Vagina (tissue), 2 donors: ENCODE results near the gene SLC11A2. TPM values are rescaled to one million over a fixed set of nuclear protein-coding genes. Genes with fewer than 3 reads are reported as not detected.

Source experiments
- DNase-seq, 2 donors: peaks; one replicate each; pipeline ENCODE4 v3.0.0-alpha.2; 2017; ENCODE audit errors: extremely low spot score in 2 of 2
- H3K27ac ChIP-seq: fragments of 200-600 bp; sonication (generic); one replicate; pipeline ENCODE4 v1.5.1; 2019
- H3K27me3 ChIP-seq: fragments of 200-600 bp; sonication (generic); one replicate; pipeline ENCODE4 v1.5.1; 2019
- H3K36me3 ChIP-seq, 2 donors: fragments of 200-600 bp; sonication (generic); one replicate each; pipeline ENCODE4 v1.5.1; 2017 to 2019
- H3K4me1 ChIP-seq: fragments of 200-600 bp; sonication (generic); one replicate; pipeline ENCODE4 v1.5.1; 2019
- H3K4me3 ChIP-seq, 2 donors: fragments of 200-600 bp; sonication (generic); 1 replicate in 1 of 2; 2 replicates in 1 of 2; pipeline ENCODE4 v1.5.1; 2016 to 2019
- H3K9me3 ChIP-seq: fragments of 200-600 bp; sonication (generic); one replicate; pipeline ENCODE4 v1.5.1; 2019
- POLR2A ChIP-seq, 2 donors: fragments of 450-650 bp; IDR thresholded peaks; one replicate each; pipeline ENCODE4 v1.6.1; 2017; ENCODE audit warnings: antibody characterized with exemption in 2 of 2, mild to moderate bottlenecking in 2 of 2, moderate library complexity in 2 of 2
- POLR2AphosphoS5 ChIP-seq, 2 donors: sonication (generic); formaldehyde crosslinking; IDR thresholded peaks; one replicate each; pipeline ENCODE4 v1.9.0; 2017; ENCODE audit warnings: antibody characterized with exemption in 2 of 2, mild to moderate bottlenecking in 2 of 2, low read depth in 1 of 2; ENCODE audit not compliant: insufficient read depth in 1 of 2
- intact Hi-C: fragments of 100-400 bp; cut with DNase I; formaldehyde crosslinking; loops from one replicate; pipeline ENCODE4 v1.15.1; 2023
- total RNA-seq: library from RNA; depleted of rRNA; stranded (reverse); fragments of >200 nt; gene quantifications from one replicate; pipeline ENCODE4 v1.2.3, GENCODE V29; 2016
- TF ChIP-seq, protein P1 (sequence below), 3 experiments: fragments of 450-650 bp in 2 of 3; fragments of 200-600 bp in 1 of 3; sonication (generic) in 1 of 3; IDR thresholded peaks; one replicate each; pipeline ENCODE4 v1.5.1; 2017 to 2019; ENCODE audit warnings: antibody characterized with exemption in 3 of 3, mild to moderate bottlenecking in 2 of 3, moderate library complexity in 2 of 3

The SLC11A2 gene
- total RNA-seq, 1 donor from 2014 or later, result 40.8 TPM

DNA sequence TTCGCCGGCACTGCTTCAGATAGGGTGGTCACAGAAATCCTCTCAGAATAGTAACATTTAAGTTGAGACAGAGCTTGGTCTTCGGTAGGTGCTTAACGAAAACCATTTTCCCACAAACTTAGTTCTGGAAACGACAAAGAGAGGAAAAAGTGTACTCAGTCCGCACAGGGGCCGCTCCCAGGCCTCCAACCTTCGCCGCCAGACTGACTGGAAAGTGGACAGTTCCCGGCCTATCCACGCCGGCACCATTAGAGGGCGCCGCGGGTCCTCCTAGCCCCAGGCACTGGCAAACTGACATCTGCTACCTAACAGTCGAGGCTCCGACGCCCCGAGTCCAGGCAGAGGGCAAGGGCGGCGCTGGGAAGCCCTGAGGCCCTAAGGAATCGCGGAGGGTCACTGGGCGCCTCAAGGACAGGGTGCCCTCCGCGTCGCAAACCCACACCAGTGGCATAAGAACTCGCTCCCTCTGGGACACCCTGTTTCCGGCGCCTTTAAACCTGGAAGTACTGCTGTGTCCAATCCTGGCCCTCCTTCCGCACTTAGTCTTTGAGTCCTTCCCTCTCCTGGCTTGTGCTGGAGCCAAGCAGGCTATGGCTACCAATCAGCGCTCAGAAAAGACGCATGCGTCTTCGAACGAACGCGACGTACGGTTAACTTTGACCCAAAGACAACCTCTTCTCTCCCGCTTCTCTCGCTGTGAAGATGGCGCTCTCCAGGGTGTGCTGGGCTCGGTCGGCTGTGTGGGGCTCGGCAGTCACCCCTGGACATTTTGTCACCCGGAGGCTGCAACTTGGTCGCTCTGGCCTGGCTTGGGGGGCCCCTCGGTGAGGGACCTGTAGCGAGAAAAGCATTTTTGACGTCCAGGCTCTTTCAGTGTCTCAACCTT, 21.7 kb upstream of the SLC11A2 start, which contains the start of gene LETMD1:
Gene LETMD1, plus strand, starts transcription at position 673 of the 886 bp plus-strand sequence. Its CDS starts 30 bp downstream, at position 703.
- peak; percentile 98 for DNase-seq
- no peaks in the 10 kb centered on the region for H3K27me3 ChIP-seq
- H3K27ac ChIP-seq, result peak within 1 kb of the TSS; percentile 89
- peaks cover 21% of the 10 kb centered on the region for H3K4me1 ChIP-seq
- H3K9me3 ChIP-seq, result no peaks in the 10 kb centered on the region
- TF ChIP-seq, protein P1, sequence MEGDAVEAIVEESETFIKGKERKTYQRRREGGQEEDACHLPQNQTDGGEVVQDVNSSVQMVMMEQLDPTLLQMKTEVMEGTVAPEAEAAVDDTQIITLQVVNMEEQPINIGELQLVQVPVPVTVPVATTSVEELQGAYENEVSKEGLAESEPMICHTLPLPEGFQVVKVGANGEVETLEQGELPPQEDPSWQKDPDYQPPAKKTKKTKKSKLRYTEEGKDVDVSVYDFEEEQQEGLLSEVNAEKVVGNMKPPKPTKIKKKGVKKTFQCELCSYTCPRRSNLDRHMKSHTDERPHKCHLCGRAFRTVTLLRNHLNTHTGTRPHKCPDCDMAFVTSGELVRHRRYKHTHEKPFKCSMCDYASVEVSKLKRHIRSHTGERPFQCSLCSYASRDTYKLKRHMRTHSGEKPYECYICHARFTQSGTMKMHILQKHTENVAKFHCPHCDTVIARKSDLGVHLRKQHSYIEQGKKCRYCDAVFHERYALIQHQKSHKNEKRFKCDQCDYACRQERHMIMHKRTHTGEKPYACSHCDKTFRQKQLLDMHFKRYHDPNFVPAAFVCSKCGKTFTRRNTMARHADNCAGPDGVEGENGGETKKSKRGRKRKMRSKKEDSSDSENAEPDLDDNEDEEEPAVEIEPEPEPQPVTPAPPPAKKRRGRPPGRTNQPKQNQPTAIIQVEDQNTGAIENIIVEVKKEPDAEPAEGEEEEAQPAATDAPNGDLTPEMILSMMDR (IDR thresholded peaks at IDR 0.05), result peak; percentile 77 to 93 (median 93)
- peak in 1 of 2 donors; percentile 40 for TF ChIP-seq POLR2A (IDR thresholded peaks at IDR 0.05)
- peak; percentile 96 to 97 for TF ChIP-seq POLR2AphosphoS5 (IDR thresholded peaks at IDR 0.05; ENCODE audit: insufficient read depth in 1 of 2, low read depth in 1 of 2)
- peaks cover 0 to 10% of the 10 kb centered on the region in 2 donors for H3K36me3 ChIP-seq
- H3K4me3 ChIP-seq, result peak within 1 kb of the TSS; percentile 49 to 81
- intact Hi-C loops, result no loop called here

DNA sequence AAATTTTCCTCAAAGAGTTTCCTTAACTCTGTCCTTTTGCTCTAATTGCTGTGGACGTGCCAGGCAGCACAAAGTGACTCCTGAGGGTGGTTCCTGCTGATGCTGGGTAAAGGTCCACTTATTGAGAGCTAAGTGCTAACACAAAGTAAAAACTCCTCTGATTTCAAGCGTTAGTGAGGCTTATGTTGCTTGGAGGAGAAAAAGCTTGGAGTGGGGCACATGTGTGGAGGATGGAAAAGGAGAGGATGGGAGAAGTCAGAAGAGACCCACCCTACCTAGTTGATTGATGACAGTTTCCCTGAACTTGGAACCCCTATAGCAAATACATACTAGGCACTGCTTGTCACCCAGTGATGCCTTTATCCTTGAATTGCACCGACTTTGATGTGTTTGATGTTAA, 10.1 kb upstream of the SLC11A2 start:
- Histone ChIP-seq H3K36me3 (no peaks in the 10 kb centered on the region), H3K27ac (no peak overlapping the region), H3K27me3 (no peaks in the 10 kb centered on the region), H3K9me3 (no peaks in the 10 kb centered on the region), H3K4me1 (no peaks in the 10 kb centered on the region), H3K4me3 (no peak overlapping the region)
- no peak for DNase-seq
- intact Hi-C loops, result no loop called here
- TF ChIP-seq POLR2AphosphoS5 (IDR thresholded peaks at IDR 0.05; ENCODE audit: insufficient read depth in 1 of 2, low read depth in 1 of 2), result no peak
- TF ChIP-seq, protein P1 (IDR thresholded peaks at IDR 0.05), result no peak
- TF ChIP-seq POLR2A (IDR thresholded peaks at IDR 0.05), result no peak

DNA sequence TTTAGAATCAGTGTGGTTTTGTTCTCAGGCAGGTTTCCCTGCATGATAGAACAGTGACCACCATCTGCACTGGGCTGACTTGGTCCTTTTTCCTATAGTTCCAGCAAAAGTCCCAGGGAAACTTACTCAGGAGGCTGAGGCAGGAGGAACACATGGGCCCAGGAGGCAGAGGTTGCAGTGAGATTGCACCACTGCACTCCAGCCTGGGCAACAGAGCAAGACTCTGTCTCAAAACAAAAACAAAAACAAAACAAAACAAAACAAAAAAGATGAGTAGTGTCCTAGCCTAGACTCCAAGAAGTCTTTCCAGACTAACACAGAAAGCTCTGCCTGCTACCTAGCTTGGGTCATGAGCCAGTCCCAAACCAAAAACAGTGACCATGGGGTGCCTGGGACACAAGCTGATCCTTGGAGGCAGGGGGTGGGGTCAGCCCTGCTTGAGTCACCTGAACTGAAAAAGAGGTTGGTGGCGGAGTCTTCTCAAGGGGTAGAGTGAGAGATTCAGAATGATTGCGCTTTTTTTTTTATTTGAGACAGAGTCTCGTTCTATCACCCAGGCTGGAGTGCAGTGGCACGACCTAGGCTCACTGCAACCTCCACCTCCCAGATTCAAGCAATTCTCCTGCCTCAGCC, 7.4 kb upstream of the SLC11A2 start:
- TF ChIP-seq POLR2A (IDR thresholded peaks at IDR 0.05), result no peak
- no peak overlapping the region for H3K4me3 ChIP-seq
- no peak overlapping the region for H3K27ac ChIP-seq
- no peaks in the 10 kb centered on the region for H3K4me1 ChIP-seq
- intact Hi-C loops, result no loop called here
- no peak for DNase-seq
- no peaks in the 10 kb centered on the region for H3K27me3 ChIP-seq
- H3K36me3 ChIP-seq, result no peaks in the 10 kb centered on the region
- no peaks in the 10 kb centered on the region for H3K9me3 ChIP-seq

DNA sequence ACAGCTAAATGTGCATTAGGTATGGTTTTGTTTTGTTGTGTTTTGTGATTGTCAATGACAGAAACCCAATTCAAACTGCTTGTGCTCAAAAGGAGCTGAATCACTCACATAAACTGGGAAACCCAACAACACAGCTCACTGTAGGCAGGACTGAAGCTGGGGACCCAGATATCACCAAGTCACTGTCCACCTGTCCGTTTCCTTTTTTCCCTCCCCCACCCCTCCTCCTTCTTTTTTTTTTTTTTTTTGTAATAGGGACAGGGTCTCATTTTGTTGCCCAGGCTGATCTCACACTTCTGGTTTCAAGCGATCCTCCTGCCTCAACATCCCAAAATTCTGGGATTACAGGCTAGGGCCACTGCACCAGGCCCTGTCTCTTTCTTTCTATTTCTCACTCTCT, 6.9 kb upstream of the SLC11A2 start:
- DNase-seq, result no peak
- Histone ChIP-seq H3K4me3 (no peak overlapping the region), H3K27ac (no peak overlapping the region), H3K4me1 (no peaks in the 10 kb centered on the region), H3K27me3 (no peaks in the 10 kb centered on the region), H3K36me3 (no peaks in the 10 kb centered on the region), H3K9me3 (no peaks in the 10 kb centered on the region)
- TF ChIP-seq POLR2A (IDR thresholded peaks at IDR 0.05), result no peak
- TF ChIP-seq POLR2AphosphoS5 (IDR thresholded peaks at IDR 0.05; ENCODE audit: insufficient read depth in 1 of 2, low read depth in 1 of 2), result no peak
- TF ChIP-seq, protein P1 (IDR thresholded peaks at IDR 0.05), result no peak
- intact Hi-C loops, result no loop called here

DNA sequence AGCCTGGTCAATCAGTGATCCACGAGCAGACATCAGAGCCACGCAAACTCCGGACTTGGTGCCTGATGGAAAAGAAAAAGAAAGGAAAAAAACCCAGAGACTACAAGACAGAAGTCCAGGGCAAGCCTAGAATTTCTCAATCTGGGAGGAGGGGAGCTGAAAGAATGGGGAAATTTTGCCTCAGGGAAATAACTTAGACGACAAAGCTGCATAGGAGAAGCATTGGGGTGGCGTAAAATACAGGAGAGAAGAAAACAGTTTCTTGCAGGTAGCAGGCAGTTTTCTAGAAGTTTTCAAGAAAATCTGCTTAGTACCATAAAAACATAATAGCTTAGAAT, 2.6 kb upstream of the SLC11A2 start:
- H3K4me3 ChIP-seq, result peak overlapping the region in 1 of 2 donors; percentile 13
- H3K27ac ChIP-seq, result no peak overlapping the region
- no peaks in the 10 kb centered on the region for H3K36me3 ChIP-seq
- no peaks in the 10 kb centered on the region for H3K27me3 ChIP-seq
- no peaks in the 10 kb centered on the region for H3K9me3 ChIP-seq
- H3K4me1 ChIP-seq, result peaks cover 23% of the 10 kb centered on the region
- TF ChIP-seq POLR2AphosphoS5 (IDR thresholded peaks at IDR 0.05; ENCODE audit: insufficient read depth in 1 of 2, low read depth in 1 of 2) (no peak), POLR2A (IDR thresholded peaks at IDR 0.05) (no peak)
- TF ChIP-seq, protein P1 (IDR thresholded peaks at IDR 0.05), result no peak
- no peak for DNase-seq
- intact Hi-C loops, result loop anchor here (10.0 kb wide), 1 partner anchor 1956 kb away; no protein-coding TSS in a partner anchor
